Choroid plexus epithelial cell (primary cell): ENCODE measurements around the gene TRAF1.

Experiments
- DNase-seq: peaks from one replicate; pipeline ENCODE4 v3.0.0-alpha.2; 2010; ENCODE audit warnings: low read depth
- H3K4me3 ChIP-seq: 2 replicates; pipeline ENCODE4 v1.5.1; 2011; ENCODE audit warnings: low read depth, mild to moderate bottlenecking, control low read depth, low read length, moderate library complexity
- TF ChIP-seq, protein P1 (sequence below): conservative IDR thresholded peaks from 2 replicates; pipeline ENCODE4 v1.5.1; 2011; ENCODE audit warnings: low read depth, mild to moderate bottlenecking, control low read depth, inconsistent platforms, low read length, moderate library complexity

The TRAF1 gene

GRCh38 chr9:120965344-120966012, 38.9 kb upstream of the TRAF1 start:
- no peak for DNase-seq
- no peak overlapping the region for H3K4me3 ChIP-seq

GRCh38 chr9:120961936-120962335, 35.3 kb upstream of the TRAF1 start:
- TF ChIP-seq, protein P1, sequence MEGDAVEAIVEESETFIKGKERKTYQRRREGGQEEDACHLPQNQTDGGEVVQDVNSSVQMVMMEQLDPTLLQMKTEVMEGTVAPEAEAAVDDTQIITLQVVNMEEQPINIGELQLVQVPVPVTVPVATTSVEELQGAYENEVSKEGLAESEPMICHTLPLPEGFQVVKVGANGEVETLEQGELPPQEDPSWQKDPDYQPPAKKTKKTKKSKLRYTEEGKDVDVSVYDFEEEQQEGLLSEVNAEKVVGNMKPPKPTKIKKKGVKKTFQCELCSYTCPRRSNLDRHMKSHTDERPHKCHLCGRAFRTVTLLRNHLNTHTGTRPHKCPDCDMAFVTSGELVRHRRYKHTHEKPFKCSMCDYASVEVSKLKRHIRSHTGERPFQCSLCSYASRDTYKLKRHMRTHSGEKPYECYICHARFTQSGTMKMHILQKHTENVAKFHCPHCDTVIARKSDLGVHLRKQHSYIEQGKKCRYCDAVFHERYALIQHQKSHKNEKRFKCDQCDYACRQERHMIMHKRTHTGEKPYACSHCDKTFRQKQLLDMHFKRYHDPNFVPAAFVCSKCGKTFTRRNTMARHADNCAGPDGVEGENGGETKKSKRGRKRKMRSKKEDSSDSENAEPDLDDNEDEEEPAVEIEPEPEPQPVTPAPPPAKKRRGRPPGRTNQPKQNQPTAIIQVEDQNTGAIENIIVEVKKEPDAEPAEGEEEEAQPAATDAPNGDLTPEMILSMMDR: no peak
- no peak for DNase-seq
- H3K4me3 ChIP-seq: no peak overlapping the region

More at GRCh38 chr9:120965344-120966012, 38.9 kb upstream of the TRAF1 start:
- TF ChIP-seq, protein P1: no peak

DNA sequence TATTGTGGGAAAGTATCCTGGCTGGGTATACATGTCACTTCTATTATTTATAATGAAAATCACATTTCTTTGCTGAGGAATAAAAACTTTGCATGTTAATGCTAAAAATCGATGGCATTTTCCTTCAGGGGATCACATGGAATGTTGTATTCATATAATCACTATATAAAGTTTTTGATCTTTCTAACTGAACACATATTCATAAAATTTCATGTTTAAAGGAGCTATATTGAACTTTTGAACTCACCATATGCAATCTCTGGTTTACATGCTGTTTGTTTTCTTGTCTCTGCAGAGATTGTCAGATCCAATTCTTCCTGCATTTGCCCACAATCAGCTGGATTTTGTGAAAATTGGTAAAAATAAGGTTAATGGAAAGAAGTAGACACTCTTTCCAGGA, 33.4 kb upstream of the TRAF1 start:
- H3K4me3 ChIP-seq: no peak overlapping the region
- no peak for DNase-seq
- TF ChIP-seq, protein P1: no peak

- H3K4me3 ChIP-seq: no peak overlapping the region
- TF ChIP-seq, protein P1: no peak
- DNase-seq: no peak
Observed at GRCh38 chr9:120956862-120957261, 30.3 kb upstream of the TRAF1 start.

DNA sequence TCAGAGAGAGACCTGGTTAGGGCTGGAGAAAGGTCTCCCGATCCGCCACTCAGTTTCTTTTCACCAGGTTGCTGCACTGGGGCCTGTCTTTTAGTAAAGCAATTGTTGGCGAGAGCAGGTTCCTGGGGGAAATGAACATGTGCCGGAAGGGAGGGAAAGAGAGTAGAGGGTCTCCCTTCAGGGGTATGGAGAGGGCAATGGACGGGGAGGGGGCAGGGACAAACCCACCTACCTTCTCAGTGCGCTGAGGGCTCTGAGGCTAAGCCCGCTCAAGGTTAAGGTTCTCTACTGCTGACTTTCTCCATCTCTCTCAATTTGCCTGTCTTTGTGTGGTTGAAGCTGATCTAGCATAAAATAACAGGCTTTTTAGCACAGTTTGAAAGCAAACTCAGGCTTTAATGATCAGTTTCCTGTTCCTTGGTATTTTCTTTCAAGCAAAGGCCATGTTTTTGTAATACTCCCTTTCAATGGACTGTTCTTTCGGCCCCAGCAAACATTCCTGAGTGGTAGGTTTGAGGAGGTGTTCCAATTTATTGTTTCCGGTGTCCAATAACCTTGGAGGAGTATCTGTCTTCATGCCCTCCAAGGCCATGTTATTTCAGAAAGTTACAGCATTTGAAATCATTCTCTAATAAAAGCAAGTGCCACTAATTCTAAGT, 25.5 kb upstream of the TRAF1 start:
- TF ChIP-seq, protein P1: no peak
- no peak for DNase-seq

DNA sequence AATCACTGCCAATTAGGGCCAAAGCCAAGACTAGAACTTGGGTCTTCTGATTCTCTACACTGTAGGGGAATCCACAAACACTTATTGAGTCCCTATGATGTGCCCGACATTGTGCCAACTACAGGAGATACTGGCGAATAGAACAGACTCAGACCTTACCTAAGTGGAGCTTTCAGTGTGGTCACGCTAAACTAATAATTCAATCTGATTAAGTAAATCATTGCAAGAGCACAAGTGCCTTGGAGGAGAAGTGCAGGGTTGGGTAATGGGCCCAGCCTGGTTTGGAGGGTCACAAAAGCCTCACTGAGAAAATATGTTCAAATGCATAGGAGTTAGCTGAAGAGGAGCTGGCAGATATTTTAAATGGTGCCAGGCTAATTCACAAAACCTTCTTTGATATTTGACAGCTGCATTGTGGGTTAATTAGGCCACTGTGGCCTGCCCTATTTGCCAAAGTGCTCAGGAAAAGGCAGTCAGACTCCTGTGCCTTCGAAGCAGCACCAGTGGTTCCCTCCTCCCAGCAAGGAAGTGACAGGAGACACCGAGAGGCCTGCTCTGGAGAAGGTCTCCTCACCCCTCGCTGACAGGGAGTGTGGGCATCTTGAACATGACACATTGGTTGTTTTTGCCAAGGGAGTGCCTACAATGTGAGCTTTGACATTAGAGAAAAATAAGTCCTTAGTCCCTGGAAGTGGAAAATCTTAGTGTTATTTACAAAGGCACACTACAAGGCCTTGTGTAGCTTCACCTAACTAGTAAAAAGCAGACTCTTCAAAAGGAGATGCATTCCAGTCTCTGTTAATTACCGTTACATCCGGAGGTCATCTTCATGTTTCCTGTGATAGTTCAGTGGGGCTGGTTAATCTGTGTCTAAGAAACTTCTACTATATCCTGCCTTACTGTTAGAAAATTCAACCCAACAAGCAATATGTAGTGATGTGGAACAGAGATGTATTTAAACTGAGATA, 24.1 kb upstream of the TRAF1 start:
- H3K4me3 ChIP-seq: no peak overlapping the region
- DNase-seq: no peak
- TF ChIP-seq, protein P1: no peak

More for the DNA sequence above, 25.5 kb upstream of the TRAF1 start:
- H3K4me3 ChIP-seq: no peak overlapping the region
